ENCODE results near the gene PERM1. TPM values are rescaled to one million over a fixed set of nuclear protein-coding genes. Genes with fewer than 3 reads are reported as not detected.
A peak's percentile ranks its signal among the peaks of the same experiment; 100 is the strongest.

Gene PERM1
- total and polyA plus RNA-seq, 9 of the 15 experiments (the other 6 are each of a cell fraction or from before 2014, with no cell fraction given), result not detected

DNA sequence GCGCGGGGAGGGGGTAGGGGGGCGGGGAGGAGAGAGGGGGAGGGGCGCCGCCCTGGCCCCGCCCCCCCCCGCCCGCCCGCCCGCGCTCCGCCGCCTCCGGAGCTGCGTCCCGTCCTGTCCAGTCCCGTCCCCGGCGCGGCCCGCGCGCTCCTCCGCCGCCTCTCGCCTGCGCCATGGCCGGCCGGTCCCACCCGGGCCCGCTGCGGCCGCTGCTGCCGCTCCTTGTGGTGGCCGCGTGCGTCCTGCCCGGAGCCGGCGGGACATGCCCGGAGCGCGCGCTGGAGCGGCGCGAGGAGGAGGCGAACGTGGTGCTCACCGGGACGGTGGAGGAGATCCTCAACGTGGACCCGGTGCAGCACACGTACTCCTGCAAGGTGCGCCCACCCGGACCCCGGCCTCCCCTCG is 38.1 kb upstream of the PERM1 start, which contains the start of gene AGRN (continued):
- TF ChIP-seq, protein P1, sequence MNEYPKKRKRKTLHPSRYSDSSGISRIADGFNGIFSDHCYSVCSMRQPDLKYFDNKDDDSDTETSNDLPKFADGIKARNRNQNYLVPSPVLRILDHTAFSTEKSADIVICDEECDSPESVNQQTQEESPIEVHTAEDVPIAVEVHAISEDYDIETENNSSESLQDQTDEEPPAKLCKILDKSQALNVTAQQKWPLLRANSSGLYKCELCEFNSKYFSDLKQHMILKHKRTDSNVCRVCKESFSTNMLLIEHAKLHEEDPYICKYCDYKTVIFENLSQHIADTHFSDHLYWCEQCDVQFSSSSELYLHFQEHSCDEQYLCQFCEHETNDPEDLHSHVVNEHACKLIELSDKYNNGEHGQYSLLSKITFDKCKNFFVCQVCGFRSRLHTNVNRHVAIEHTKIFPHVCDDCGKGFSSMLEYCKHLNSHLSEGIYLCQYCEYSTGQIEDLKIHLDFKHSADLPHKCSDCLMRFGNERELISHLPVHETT (CRISPR knock-in tag; conservative IDR thresholded peaks at IDR 0.05 in 1 of 2, IDR thresholded peaks at IDR 0.05 in 1 of 2), result peak in 1 of 2 experiments; percentile 20; a peak in 1 of 4 replicates
- peak; percentile 35 for TF ChIP-seq KDM5B (IDR thresholded peaks at IDR 0.05; ENCODE audit: insufficient replicate concordance, low read depth, low read length)
- TF ChIP-seq, protein P2, sequence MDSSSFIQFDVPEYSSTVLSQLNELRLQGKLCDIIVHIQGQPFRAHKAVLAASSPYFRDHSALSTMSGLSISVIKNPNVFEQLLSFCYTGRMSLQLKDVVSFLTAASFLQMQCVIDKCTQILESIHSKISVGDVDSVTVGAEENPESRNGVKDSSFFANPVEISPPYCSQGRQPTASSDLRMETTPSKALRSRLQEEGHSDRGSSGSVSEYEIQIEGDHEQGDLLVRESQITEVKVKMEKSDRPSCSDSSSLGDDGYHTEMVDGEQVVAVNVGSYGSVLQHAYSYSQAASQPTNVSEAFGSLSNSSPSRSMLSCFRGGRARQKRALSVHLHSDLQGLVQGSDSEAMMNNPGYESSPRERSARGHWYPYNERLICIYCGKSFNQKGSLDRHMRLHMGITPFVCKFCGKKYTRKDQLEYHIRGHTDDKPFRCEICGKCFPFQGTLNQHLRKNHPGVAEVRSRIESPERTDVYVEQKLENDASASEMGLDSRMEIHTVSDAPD (CRISPR knock-in tag; IDR thresholded peaks at IDR 0.05), result no peak
- TF ChIP-seq, protein P3, sequence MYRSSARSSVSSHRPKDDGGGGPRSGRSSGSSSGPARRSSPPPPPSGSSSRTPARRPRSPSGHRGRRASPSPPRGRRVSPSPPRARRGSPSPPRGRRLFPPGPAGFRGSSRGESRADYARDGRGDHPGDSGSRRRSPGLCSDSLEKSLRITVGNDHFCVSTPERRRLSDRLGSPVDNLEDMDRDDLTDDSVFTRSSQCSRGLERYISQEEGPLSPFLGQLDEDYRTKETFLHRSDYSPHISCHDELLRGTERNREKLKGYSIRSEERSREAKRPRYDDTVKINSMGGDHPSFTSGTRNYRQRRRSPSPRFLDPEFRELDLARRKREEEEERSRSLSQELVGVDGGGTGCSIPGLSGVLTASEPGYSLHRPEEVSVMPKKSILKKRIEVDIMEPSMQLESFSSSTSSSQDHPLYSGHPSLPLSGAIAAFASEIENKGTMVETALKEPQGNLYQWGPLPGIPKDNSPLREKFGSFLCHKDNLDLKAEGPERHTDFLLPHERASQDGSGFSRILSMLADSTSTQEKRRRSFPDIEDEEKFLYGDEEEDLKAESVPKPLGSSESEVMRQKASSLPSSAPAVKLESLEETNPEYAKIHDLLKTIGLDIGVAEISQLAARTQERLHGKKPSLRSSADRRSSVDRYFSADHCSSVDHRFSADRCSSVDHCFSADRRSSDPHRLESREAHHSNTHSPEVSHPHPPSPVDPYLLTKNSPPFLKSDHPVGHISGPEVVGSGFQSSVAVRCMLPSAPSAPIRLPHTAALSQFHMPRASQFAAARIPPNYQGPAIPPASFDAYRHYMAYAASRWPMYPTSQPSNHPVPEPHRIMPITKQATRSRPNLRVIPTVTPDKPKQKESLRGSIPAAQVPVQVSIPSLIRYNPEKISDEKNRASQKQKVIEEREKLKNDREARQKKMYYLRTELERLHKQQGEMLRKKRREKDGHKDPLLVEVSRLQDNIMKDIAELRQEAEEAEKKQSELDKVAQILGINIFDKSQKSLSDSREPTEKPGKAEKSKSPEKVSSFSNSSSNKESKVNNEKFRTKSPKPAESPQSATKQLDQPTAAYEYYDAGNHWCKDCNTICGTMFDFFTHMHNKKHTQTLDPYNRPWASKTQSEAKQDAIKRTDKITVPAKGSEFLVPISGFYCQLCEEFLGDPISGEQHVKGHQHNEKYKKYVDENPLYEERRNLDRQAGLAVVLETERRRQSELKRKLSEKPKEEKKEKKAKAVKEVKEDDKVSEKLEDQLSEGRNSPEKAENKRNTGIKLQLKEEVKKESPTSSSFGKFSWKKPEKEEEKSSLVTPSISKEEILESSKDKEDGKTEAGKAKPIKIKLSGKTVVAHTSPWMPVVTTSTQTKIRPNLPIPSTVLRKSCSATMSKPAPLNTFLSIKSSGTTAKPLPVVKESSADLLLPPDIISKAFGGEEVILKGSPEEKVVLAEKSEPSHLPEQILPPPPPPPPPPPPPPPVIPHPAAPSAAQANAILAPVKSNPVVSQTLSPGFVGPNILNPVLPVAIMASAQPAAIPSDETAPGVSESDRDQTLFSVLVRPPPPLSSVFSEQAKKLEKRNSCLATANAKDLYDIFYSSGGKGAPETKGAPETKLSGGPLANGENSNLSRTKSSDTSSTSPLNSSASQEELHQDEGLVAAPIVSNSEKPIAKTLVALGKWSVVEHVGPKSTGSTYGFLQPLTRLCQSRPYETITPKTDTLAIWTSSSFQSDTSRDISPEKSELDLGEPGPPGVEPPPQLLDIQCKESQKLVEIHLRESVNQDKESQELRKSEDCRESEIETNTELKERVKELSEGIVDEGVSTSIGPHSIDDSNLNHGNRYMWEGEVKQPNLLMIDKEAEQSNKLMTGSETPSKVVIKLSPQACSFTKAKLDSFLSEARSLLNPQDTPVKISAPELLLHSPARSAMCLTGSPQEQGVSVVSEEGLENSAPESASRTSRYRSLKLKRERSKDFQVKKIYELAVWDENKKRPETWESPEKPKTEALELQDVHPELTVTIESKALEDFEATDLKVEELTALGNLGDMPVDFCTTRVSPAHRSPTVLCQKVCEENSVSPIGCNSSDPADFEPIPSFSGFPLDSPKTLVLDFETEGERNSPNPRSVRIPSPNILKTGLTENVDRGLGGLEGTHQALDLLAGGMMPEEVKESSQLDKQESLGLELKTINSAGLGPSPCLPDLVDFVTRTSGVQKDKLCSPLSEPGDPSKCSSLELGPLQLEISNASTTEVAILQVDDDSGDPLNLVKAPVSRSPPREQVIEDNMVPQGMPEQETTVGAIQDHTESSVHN (IDR thresholded peaks at IDR 0.05; ENCODE audit: borderline replicate concordance in 1 of 2, low read depth in 1 of 2), result no peak
- peak; percentile 68; the same call in 1 of the 2 replicates for TF ChIP-seq PHF8 (IDR thresholded peaks at IDR 0.05; ENCODE audit: borderline replicate concordance, low read length)
- TF ChIP-seq, protein P4, sequence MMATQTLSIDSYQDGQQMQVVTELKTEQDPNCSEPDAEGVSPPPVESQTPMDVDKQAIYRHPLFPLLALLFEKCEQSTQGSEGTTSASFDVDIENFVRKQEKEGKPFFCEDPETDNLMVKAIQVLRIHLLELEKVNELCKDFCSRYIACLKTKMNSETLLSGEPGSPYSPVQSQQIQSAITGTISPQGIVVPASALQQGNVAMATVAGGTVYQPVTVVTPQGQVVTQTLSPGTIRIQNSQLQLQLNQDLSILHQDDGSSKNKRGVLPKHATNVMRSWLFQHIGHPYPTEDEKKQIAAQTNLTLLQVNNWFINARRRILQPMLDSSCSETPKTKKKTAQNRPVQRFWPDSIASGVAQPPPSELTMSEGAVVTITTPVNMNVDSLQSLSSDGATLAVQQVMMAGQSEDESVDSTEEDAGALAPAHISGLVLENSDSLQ (IDR thresholded peaks at IDR 0.05), result no peak
- peak; percentile 68 for TF ChIP-seq RBBP5 (IDR thresholded peaks at IDR 0.05; ENCODE audit: borderline replicate concordance, insufficient read depth, low read length, poor library complexity, severe bottlenecking)
- TF ChIP-seq ESRRB (CRISPR knock-in tag; IDR thresholded peaks at IDR 0.05; ENCODE audit: borderline replicate concordance), result no peak
- TF ChIP-seq GATAD2B (IDR thresholded peaks at IDR 0.05; ENCODE audit: borderline replicate concordance), result peak; percentile 67
- TF ChIP-seq NONO (IDR thresholded peaks at IDR 0.05; ENCODE audit: low read depth in 2 of 2, low read length in 1 of 2), result peak in 1 of 2 experiments; percentile 83; a peak in 2 of 4 replicates
- no peak for TF ChIP-seq PYGO2 (tag; IDR thresholded peaks at IDR 0.05)
- TF ChIP-seq GTF2F1 (IDR thresholded peaks at IDR 0.05; ENCODE audit: low read depth, low read length), result no peak
- peak; percentile 85 for TF ChIP-seq ZNF263 (CRISPR knock-in tag; IDR thresholded peaks at IDR 0.05; ENCODE audit: borderline replicate concordance)
- TF ChIP-seq RHOXF2B (CRISPR knock-in tag; conservative IDR thresholded peaks at IDR 0.05), result no peak

Data from K562 (cell line).